Suppressor macrophage treated with lipopolysaccharide for 1 hour (primary cell): ENCODE measurements around the gene CHP2.
"Not testable (repeated sequence)": the region's sequence is repeated elsewhere in the genome, so short reads cannot be mapped to it uniquely, and the experiment has no call there.

Experiments
- DNase-seq, 3 donors: peaks; one replicate each; pipeline ENCODE4 v3.0.0-alpha.2; 2020 to 2022

CHP2 gene

GRCh38 chr16:23754594-23755483, at the start of gene CHP2:
Gene CHP2, plus strand, starts transcription at chr16:23755026. Its CDS starts 24 bp downstream, at chr16:23755050.
- peak in 2 of 3 donors; percentile 7 to 29 for DNase-seq

- no peak for DNase-seq
Observed at GRCh38 chr16:23705517-23705902, 49.3 kb upstream of the CHP2 start.

GRCh38 chr16:23706439-23706838, 48.4 kb upstream of the CHP2 start:
- DNase-seq: no peak

DNA sequence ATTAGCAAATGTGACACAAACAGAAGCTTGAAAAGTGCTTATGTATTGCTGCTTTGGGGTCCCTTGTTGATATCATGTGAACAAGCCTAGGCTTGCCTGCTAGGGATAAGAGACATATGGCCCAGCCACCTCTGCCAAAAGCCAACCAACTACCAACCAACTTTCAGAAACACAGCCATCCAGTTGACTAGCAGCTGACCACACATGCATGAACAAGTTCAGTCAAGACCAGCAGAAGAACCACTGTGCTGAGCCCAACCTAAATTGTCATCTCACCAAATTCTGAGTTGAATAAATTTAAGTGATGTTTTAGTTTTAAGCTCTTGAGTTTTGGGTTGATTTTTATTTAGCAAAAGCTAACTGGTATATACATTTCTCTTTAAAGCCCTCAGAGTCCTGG, 45.3 kb upstream of the CHP2 start:
- no peak for DNase-seq

DNA sequence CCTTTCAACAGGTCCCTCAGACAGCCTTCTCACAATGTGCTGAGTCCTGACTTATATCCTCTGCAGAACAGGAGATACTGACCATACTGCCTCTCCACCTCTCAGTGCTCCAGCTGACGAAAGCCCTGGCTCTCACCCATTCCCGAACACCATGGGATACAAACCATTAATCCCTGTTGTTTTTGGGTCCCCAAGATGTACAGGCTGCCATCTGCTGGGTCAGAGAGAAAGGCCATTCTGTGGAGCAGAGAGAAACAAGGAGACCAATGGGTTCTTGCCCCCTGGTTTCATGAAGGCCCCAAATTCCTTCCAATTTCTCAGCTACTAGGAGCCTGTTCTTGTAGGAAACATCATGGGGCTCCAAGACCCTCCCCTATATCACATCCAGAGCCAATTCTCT, 44.8 kb upstream of the CHP2 start:
- DNase-seq: no peak

DNA sequence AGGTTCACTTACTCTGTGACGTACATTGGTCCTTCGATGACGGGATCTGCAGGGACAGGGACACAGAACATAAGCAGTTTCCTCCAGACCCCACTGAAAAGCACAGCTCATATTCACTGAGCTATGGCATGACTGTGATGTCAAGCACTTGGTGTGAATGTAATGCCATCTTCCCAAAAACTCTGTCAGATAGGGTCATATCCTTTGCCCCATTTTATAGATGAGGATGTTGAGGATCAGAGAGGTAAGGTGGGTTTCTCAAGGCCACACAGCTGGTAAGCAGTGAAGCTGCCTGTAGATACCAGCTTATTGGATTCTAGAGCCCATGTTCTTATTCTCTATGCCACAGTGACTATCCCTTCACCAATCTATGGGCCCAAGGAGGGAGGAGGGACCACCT, 44.3 kb upstream of the CHP2 start:
- DNase-seq: no peak

- DNase-seq: no peak
Observed at GRCh38 chr16:23711785-23712184, 43.0 kb upstream of the CHP2 start.

GRCh38 chr16:23712976-23713375, 41.9 kb upstream of the CHP2 start, which contains the start of gene ERN2:
Gene ERN2, minus strand, starts transcription at chr16:23713222. Its CDS starts 35 bp downstream, at chr16:23713187.
- no peak for DNase-seq

- DNase-seq: no peak
Observed at GRCh38 chr16:23716484-23716883, 38.3 kb upstream of the CHP2 start.

DNA sequence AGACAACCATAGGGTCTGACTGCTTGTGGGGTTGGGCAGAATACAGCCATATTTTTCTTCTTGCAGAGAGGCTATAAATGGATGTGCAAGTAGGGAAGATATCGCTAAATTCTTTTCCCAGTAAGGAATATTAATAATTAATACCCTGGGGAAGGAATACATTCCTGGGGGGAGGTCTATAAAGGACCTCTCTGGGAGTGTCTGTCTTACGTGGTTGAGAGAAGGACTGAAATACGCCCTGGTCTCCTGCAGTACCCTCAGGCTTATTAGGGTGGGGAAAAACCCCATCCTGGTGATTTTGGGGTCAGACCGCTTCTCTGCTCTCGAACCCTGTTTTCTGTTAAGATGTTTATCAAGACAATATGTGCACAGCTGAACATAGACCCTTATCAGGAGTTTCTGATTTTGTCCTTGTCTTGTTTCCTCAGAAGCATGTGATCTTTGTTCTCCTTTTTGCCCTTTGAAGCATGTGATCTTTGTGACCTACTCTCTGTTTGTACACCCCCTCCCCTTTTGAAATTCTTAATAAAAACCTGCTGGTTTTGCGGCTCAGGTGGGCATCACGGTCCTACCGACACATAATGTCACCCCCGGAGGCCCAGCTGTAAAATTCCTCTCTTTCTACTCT, 32.1 kb upstream of the CHP2 start:
- not testable (repeated sequence) for DNase-seq

DNA sequence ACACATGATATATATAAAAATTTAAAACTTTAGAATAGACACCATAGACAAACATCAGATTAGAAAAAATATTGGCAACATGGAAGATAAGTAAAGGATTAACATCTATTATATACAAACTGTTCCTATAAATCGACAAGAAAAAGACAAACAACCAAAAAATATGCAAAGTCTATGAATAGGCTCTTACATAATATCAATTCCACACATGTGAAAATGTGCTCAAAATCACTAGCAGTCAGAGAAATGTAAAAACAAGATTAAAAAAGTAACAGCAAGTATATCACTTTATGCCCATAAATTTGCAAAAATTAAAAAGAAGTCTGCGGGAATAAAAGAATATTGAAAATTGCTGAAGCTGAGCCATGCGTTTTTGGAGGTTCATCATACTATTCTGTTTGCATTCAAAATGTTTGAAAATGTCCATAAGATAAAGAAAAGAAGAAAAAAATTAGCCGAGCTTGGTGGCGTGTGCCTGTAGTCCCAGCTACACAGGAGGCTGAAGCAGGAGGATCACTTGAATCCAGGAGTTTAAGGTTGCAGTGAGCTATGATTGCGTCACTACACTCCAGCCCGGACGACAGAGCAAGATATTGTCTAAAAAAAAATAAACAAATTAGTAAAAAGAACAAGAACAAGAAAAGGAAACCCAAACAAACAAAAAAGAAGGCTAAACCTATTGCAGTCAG, 30.6 kb upstream of the CHP2 start:
- no peak for DNase-seq

- no peak for DNase-seq
Observed at GRCh38 chr16:23724785-23725131, 30.1 kb upstream of the CHP2 start.

GRCh38 chr16:23726710-23727109, 28.1 kb upstream of the CHP2 start:
- DNase-seq: no peak

DNA sequence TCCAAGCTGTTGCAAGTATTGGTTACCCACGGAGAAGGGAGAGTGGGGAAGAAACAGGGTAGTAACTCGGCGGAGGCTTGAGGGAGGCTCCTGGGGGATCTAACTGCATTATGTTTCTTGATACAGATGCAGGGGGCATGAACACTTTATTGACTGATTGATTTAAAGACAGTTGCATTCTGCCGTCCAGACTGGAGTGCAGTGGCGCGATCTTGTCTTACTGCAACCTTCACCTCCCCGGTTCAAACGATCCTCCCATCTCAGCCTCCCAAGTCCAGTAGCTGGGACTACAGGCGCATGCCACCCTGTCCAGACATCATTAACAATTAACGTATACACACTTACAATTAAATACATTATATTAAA, 26.7 kb upstream of the CHP2 start:
- no peak for DNase-seq

GRCh38 chr16:23729503-23730424, 25.1 kb upstream of the CHP2 start:
- peak in 2 of 3 donors; percentile 17 to 31 for DNase-seq

DNA sequence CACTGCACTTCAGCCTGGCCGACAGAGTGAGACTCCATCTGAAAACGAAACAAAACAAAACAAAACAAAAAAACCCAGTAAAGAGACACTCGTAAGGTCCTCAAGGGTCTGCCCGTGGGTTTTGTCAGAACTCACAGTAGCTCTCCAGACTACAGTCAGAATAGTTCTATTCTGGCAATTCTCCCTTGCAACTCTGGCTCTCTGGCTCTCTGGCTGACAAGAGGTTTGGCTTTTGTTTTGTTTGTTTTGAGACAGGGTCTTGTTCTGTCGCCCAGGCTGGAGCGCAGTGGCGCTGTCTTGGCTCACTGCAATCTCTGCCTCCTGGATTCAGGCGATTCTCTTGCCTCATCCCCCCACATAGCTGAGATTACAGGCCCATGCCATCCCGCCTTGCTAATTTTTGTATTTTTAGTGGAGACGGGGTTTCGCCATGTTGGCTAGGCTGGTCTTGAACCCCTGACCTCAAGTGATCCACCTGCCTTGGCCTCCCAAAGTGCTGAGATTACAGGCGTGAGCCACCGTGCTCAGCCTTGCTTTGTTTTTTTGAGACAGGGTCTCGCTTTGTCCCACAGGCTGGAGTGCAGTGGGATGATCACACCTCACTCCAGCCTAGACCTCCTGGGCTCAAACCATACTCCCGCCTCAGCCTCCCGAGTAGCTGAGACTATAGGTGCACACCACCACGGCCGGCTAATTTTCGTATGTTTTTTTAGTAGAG, 20.5 kb upstream of the CHP2 start:
- no peak for DNase-seq

DNA sequence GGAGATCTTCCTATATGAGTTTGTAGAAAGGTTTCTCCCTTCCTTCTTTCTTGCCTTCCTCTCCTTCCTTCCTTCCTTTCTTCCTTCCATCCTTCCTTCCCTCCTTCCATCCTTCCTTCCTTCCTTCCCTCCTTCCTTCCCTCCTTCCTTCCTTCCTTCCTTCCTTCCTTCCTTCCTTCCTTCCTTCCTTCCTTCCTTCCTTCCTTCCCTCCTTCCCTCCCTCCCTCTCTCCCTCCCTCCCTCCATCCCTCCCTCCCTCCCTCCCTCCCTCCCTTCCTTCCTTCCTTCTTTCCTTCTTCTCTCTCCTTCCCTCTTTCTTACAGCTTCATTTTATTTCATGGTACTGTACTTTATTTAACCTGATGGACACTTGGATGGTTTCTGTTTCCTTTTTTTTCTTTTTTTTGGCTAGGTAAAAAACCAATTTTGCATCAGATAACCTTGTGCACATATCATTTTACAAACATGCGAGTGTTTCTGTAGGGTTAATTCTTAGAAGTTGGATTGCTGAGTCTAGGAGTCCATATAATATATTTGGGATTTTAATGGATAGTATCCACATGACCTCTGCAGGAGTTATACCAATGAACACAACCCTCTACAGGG, 17.3 kb upstream of the CHP2 start:
- not testable (repeated sequence) for DNase-seq

DNA sequence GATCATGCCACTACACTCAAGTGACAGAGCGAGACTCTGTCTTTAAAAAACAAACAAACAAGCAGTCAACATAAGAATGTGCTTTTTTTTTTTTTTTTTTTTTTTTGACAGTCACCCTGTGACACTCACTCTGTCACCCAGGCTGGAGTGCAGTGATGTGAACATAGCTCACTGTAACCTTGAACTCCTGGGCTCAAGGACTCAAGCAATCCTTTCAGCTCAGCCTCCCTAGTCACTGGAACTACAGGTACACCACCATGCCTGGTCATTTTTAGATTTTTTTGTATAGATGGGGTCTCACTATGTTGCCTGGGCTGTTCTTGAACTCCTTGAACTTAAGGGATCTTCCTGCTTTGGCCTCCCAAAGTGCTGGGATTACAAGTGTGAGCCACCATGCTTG, 15.3 kb upstream of the CHP2 start:
- no peak for DNase-seq

- DNase-seq: no peak
Observed at GRCh38 chr16:23741675-23742303, 13.0 kb upstream of the CHP2 start.

DNA sequence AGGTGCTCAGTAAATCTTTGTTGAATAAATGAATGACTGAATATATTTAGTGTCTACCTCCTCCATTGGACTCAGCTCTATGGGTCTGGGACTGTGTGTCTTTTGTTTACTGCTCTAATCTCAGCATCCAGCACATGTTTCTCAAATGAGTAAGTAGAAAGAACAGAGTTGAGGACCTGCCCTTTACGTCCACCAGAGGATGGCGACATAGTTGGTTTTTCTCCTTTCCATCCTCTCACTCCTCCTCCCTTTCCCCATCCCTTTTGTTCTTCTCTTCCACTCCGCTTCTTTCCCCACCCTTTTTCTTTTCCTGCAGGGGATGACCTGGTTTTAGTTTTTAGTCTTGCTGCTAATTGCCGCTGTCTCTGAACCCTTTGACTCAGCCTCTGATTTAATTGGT, 12.1 kb upstream of the CHP2 start:
- no peak for DNase-seq

- no peak for DNase-seq
Observed at GRCh38 chr16:23745263-23745662, 9.6 kb upstream of the CHP2 start.
